GM08714 (cell line): Measurements from ENCODE around the gene PRR16.

Experiments used
- H3K4me3 ChIP-seq: fragments of 200-500 bp; sonication (Bioruptor generic); 2 replicates; pipeline ENCODE4 v1.5.1; 2014; ENCODE audit warnings: mild to moderate bottlenecking, low read length, inconsistent platforms
- ZNF274 ChIP-seq: IDR thresholded peaks from 2 replicates; pipeline ENCODE4 v1.6.1; 2012; ENCODE audit warnings: mild to moderate bottlenecking, low read depth, low read length

PRR16 gene

DNA sequence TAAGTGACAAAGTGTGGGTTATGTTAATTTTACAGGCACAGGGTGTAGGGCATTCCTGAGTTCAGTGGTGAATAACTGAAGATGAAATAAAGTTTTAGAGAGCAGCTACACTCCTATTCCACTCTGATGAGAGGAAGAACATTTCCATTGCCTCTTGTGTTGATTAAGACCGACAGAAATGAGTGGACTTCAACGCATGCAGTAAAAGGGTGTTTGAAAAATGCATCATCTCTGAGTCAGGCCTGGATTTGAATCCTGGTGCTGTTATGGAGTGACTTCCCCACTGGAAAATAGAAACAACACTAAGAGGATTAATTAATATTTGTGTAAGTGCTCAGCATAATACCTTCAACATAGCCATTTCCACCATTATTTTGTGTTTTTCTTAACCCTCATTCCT, 86.3 kb downstream of the PRR16 start:
- H3K4me3 ChIP-seq: no peak overlapping the region
- TF ChIP-seq ZNF274: no peak

DNA sequence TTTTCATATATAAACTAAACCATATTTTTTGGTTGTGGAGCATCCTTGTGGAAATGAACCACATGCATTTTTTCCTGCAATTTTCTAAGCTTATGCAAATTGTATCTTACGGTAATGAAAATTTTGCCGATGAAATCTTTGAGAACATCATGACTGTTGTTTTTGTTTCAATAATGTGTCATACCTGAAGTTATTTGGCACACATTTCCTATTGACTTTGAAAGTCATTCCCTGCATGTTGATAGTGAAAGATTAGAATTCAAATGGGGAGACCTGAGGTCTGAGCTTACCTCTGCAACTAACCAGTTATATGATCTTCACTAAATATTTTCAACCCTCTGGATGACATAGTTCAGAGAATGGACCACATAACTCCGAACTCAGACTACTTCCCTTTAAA, 88.5 kb downstream of the PRR16 start:
- no peak for TF ChIP-seq ZNF274
- H3K4me3 ChIP-seq: no peak overlapping the region

DNA sequence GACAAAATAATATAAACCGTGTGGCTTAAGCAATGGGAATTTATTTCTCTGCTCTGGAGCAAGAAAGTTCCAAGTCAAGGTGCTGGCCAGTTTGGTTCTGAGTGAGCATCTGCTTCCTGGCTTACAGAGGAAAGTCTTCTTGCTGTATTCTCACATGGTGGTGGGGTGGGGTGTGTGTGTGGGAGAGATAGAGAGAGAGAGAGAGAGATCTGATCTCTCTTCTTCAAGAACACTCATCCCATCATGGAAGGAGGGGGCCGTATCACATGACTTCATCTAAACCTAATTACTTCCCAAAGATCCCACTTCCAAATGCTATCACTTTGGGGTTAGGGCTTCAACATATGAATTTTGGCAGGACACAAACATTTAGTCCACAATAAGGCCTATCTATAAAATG, 91.2 kb downstream of the PRR16 start:
- no peak for TF ChIP-seq ZNF274
- no peak overlapping the region for H3K4me3 ChIP-seq

DNA sequence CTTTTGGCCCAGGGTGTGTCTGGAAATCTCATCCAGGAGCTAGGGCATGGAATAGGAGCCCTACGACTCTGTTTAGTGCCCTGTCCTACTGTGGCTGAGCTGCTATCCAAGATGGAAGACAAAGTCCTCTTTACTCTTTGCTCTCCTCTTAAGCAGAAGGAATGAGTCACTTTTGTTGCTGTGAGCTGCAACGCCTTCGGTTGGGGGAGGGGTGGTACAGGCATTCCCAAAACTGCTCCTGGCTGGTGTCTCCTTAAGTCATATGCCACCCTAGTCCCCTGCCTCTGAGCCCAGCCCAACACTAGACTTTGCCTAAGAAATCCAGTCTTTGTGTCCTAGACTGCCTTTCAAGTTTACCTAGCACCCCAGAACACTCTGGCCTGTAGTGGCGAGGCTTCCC, 99.9 kb downstream of the PRR16 start:
- TF ChIP-seq ZNF274: no peak
- no peak overlapping the region for H3K4me3 ChIP-seq

DNA sequence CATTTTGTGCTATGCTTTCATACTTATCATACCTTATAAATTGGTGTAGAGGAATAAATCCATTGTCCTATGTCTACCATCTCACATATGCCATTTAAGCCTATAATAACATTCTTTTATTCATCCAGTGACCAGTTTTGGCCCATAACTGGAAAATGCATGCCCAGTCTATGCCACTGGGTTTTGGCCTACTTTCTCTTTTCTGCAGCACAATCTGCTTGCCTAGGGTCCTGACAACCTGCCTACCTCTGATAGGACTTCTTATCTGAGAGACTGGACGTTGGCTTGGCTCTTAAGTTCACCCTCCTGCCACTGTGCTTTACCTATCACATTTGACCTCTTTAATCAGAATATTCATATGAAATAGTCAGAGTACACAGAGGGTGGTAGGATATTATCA, 103.0 kb downstream of the PRR16 start:
- H3K4me3 ChIP-seq: no peak overlapping the region
- no peak for TF ChIP-seq ZNF274

DNA sequence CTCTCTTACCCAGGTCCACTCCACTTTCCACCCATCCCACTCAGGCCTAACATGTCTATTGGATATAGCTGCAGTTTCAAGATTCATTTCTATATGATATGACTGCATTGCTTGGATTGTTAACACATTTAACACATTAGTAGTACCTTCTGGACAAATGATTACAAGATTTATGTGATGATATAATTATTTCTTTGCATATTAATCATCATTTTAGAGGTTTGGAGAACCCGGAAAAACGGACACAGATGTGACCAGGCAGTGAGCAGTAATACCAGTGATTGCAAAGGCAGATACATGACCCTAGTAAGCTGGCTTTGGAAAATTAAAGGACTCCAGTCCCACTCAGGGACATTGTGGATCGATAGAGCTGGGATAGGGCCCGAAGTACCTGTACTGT, 103.8 kb downstream of the PRR16 start:
- no peak overlapping the region for H3K4me3 ChIP-seq
- TF ChIP-seq ZNF274: no peak

DNA sequence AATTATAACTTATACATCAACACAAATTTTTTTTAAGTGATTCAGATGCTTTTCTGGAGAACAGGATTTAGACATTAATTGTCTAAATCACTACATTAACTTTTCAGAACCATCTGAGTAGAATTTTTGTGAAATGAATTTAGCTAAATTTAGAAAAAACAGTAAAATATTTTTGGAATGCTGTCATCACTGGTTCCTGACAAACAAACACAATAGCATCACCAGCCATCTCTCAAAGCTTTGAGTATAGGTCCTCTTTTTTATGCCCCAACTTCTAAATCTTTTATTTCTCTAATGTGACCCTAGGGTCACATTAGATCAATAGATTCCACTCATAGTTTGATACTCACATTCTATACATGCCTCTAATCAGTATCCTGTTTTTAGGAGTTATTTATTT, 104.6 kb downstream of the PRR16 start:
- H3K4me3 ChIP-seq: no peak overlapping the region
- TF ChIP-seq ZNF274: no peak

DNA sequence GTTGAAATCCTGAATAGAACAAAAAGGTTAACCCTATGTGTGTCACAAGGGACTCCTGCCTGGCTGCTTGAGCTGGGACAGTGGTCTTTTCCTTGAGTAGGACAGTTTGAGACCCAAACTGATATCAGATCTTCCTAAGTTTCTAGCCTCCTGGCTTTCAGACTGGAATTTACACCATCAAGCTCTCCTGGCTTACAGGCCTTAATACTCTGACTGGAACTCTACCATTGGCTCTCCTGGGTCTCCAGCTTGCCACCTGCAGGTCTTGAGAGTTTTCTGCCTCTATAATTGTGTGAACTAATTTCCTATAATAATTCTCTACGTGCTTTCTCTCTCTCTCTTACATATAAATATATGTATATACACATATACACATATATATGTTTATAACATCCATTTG, 112.5 kb downstream of the PRR16 start:
- H3K4me3 ChIP-seq: no peak overlapping the region
- no peak for TF ChIP-seq ZNF274

DNA sequence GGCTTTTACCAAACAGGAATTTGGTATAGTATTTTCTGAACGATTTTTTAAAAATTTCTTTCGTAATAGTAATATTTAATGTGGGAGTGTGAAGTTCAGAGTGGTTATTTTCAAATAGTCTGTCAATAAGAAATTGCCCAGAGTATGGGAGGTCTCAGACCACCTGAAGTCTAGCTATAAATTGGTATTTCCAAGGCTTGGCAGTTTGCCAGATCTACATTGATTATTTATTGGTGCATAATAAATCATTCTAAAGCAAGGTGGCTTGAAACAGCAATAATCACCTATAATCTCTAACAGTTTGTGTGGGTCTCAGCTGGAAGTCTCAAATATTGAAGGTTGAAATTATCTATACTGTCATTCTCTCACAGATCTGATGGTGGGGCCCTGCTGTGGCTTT, 118.5 kb downstream of the PRR16 start:
- no peak for TF ChIP-seq ZNF274

DNA sequence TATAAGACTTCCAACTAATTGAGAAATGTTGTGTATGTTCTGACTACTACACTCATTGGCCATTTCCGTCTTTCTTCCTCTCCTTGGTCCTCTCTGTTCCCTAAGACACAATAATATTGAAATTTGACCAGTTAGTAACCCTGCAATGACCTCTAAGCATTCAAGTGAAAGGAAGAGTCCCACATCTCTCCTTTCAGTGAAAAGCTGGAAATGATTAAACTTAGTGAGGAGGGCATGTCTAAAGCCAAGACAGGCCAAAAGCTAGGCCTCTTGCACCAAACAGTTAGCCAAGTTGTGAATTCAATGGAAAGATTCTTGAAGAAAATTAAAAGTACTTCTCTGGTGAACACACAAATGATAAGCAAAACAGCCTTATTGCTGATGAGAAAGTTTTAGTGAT, 122.5 kb downstream of the PRR16 start:
- no peak for TF ChIP-seq ZNF274
- no peak overlapping the region for H3K4me3 ChIP-seq

More for the DNA sequence above, 118.5 kb downstream of the PRR16 start:
- no peak overlapping the region for H3K4me3 ChIP-seq

DNA sequence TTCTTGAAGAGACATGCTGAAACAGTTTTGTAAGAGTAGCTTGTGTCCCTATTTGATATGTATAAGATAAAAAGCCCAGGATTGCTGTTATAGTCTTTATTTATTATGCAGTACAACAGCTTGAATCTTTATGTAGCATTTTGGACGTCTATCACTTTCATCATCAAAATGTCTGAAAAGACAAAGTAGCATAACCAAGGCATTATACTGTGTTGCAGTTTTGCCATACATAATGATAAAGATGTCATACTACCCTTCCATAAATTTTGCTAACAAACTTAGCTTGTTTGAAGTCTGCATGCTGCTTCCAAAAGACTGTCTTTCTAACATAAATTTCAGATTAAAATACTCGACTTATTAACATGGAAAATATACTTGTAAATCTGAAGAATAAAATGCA, 127.8 kb downstream of the PRR16 start:
- no peak for TF ChIP-seq ZNF274

DNA sequence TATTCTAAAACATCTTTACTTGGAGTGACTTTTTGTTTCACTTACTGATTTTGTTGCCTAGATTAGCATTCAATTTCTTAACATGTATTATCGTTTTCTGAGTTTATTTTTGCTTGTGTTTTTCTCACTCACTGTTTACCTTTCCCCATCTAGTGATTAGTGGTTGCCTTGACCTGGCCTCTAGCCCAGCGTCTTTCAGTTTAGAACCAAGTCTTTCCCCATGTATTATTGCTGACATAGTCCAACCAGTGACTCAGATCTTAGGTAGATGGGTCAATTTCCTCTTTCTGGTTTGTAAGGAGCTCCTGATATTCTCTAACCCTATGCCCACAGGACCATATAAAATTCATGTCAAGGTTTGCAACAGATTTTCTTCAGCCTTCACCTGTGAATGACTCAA, 135.5 kb downstream of the PRR16 start:
- no peak overlapping the region for H3K4me3 ChIP-seq
- no peak for TF ChIP-seq ZNF274

More for the DNA sequence above, 127.8 kb downstream of the PRR16 start:
- no peak overlapping the region for H3K4me3 ChIP-seq

DNA sequence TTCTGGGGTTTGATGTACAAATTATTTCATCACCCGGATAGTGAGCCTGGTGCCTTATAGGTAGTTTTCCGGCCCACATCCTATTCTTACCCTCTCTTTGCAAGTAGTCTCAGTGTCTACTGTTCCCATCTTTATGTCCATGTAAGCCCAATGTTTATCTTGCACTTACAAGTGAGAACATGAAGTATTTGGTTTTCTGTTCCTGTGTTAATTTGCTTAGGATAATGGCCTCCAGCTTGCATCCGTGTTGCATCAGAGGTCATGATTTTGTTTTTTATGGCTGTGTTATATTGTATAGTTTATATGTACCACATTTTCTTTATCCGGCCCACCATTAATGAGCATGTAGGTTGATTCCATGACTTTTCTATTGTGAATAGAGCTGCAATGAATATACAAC, 136.5 kb downstream of the PRR16 start:
- no peak overlapping the region for H3K4me3 ChIP-seq
- no peak for TF ChIP-seq ZNF274

DNA sequence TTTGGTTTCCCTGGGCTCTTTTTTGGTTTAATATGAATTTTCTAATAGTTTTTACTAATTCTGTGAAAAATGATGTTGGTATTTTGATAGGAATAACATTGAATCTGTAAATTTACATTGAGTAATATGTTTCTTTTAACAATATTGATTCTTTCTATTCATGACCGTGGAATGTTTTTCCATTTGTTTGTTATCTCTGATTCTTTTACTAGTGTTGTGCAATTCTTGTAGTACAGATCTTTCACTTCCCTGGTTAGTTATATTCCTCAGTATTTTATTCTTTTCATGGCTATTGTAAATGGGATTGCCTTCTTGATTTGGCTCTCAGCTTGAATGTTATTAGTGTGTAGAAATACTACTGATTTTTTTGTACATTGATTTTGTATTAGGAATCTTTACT, 137.9 kb downstream of the PRR16 start:
- no peak for TF ChIP-seq ZNF274
- H3K4me3 ChIP-seq: no peak overlapping the region

DNA sequence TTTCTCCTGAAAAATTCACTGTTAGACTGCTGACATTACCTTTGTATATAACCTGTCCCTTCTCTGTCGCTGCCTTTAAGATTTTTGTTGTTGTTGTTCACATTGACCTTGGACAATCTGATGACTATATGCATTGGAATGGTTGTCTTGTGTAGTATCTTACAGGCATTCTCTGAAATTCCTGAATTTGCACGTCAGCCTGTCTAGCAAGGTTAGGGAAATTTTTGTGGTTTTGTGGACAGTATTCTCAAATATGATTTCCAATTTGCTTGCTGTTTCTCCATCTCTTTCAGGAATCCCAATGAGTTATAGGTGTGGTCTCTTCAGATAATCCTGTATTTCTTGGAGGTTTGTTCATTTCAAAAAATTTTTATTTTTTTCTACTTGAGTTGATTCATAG, 140.8 kb downstream of the PRR16 start:
- TF ChIP-seq ZNF274: no peak
- no peak overlapping the region for H3K4me3 ChIP-seq

DNA sequence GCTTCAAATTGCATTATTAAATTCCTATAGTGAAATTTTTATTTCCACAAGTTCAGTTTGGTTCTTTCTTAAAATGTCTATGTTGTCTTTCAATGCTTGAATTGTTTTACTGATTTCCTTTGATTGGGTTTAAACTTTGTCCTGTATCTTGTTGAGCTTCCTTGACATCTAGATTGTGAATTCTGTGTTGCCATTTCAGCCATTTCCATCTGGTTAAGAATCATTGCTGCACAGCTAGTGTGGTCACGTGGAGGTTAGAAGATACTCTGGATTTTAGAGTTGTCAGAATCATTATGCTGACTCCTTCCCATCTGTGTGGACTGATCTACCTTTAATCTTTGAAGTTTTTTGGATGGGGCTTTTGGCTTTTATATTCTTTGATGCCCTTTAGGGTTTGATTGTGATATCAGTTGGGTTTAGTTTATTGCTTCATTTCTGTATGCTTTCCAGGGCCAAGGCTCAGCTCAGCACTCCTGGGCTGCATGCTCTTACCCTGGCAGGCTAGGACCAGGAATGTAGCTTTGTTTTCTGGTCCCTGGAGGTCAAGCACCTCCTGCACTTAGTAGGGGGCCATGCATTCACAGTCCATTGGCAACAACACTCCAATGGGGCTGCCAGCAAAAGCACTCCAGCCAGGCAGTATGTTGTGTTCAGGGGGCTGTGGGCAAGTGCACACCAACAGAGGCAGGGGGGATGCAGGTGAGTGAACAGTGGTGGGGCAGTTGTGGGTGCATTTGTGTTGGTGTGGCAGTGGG, 141.4 kb downstream of the PRR16 start:
- no peak overlapping the region for H3K4me3 ChIP-seq
- TF ChIP-seq ZNF274: no peak
